Muscle layer of colon (tissue), 2 donors: ENCODE data around the gene MFNG.

ENCODE experiments used
- H3K27ac ChIP-seq: one replicate; pipeline ENCODE4 v1.7.0; 2013; ENCODE audit warnings: low read depth, mild to moderate bottlenecking, low read length, moderate library complexity
- H3K27me3 ChIP-seq, 2 donors: one replicate each; pipeline ENCODE4 v1.7.0; 2013; ENCODE audit warnings: low read length in 2 of 2, mild to moderate bottlenecking in 2 of 2; ENCODE audit not compliant: insufficient read depth in 2 of 2, control insufficient read depth in 1 of 2
- H3K36me3 ChIP-seq: one replicate; pipeline ENCODE4 v1.7.0; 2013; ENCODE audit warnings: mild to moderate bottlenecking, low read length; ENCODE audit not compliant: insufficient read depth
- H3K4me1 ChIP-seq: one replicate; pipeline ENCODE4 v1.7.0; 2013; ENCODE audit warnings: mild to moderate bottlenecking, low read length; ENCODE audit not compliant: insufficient read depth
- H3K4me3 ChIP-seq, 2 donors: one replicate each; pipeline ENCODE4 v1.7.0; 2013; ENCODE audit warnings: low read length in 2 of 2, low read depth in 1 of 2, mild to moderate bottlenecking in 1 of 2, moderate library complexity in 1 of 2
- H3K9ac ChIP-seq: one replicate; pipeline ENCODE4 v1.7.0; 2013; ENCODE audit warnings: low read length
- H3K9me3 ChIP-seq: one replicate; pipeline ENCODE4 v1.7.0; 2013; ENCODE audit warnings: mild to moderate bottlenecking, low read length
- donor health status: abdominal sarcoma.
- donor health status: Adenocarcinoma of cecum.

Gene MFNG

DNA sequence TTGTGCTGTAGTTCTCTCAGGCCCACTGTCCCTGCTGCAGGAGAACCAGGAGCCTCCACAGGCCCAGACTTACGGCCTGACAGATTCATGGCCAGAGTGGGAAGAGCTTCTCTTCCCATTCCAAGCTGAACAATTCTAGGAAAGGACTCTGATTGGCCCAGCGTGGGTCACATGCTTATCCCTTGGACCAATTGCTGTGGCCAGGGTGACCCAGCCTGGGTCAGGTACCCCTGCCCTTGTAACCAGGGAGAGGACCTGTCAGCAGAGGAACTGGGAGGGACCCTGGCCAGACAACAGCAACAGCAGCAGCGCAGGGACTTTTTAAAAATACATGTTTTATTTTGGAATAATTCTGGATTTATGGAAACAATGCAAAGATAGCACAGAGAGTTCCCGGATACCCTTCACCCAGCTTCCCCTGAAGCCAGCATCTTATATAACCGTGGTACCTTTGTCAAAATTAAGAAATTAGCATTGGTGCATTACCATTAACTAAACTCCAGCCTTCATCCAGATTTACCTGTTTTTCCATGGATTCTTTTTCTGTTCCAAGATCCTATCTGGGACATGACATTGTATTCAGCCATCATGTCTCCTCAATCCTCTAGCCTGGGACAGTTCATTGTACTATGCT lies 50.1 kb downstream of the MFNG start:
- H3K9me3 ChIP-seq: peaks cover 7% of the 10 kb centered on the region
- no peak overlapping the region for H3K27ac ChIP-seq
- H3K36me3 ChIP-seq: no peaks in the 10 kb centered on the region
- H3K4me3 ChIP-seq: no peak overlapping the region
- no peak overlapping the region for H3K9ac ChIP-seq
- peaks cover 26 to 42% of the 10 kb centered on the region in 2 donors for H3K27me3 ChIP-seq
- H3K4me1 ChIP-seq: no peaks in the 10 kb centered on the region

DNA sequence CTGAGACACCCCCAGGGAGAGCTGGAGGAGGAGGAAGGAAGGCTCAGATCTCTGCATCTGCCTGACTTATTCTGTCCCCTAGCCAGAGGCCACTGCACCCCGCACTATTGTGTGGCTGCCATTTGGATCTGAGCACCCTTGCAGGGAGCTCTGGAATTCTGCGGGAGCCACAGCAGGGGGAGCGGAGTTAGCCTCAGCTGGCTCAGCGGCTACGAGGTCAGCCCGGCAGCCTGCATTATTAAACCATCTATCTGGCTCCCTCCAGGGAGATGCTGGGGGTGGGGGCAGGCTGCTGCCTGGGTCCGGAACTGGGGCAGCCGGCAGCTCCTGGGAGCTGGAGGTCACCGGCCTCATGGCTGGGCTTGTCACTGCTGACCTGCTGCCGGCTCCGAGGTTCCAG lies 52.4 kb downstream of the MFNG start:
- Histone ChIP-seq H3K36me3 (no peaks in the 10 kb centered on the region), H3K27me3 (peaks cover 29 to 65% of the 10 kb centered on the region in 2 donors), H3K27ac (no peak overlapping the region), H3K4me3 (no peak overlapping the region), H3K9me3 (no peaks in the 10 kb centered on the region), H3K4me1 (no peaks in the 10 kb centered on the region), H3K9ac (no peak overlapping the region)

DNA sequence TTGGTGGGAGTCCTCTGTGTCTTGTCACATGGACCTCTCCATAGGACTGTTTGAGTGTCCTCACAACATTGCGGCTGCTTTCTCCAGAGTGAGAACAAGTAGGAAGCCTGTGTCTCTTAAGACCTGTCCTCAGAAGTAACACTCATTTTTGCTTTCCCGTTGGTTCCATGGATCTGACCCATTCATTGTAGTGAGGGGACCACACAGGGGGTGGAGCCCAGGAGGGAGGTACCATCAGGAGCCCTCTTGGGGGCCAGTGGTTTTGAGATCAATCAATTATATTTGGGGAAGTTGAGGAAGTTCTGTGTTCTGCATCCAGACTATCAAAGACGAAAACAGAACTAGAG lies 53.5 kb downstream of the MFNG start:
- no peak overlapping the region for H3K27ac ChIP-seq
- no peak overlapping the region for H3K4me3 ChIP-seq
- no peak overlapping the region for H3K9ac ChIP-seq
- H3K4me1 ChIP-seq: peaks cover 5% of the 10 kb centered on the region
- no peaks in the 10 kb centered on the region for H3K36me3 ChIP-seq
- H3K9me3 ChIP-seq: no peaks in the 10 kb centered on the region
- H3K27me3 ChIP-seq: peaks cover 39 to 76% of the 10 kb centered on the region in 2 donors

DNA sequence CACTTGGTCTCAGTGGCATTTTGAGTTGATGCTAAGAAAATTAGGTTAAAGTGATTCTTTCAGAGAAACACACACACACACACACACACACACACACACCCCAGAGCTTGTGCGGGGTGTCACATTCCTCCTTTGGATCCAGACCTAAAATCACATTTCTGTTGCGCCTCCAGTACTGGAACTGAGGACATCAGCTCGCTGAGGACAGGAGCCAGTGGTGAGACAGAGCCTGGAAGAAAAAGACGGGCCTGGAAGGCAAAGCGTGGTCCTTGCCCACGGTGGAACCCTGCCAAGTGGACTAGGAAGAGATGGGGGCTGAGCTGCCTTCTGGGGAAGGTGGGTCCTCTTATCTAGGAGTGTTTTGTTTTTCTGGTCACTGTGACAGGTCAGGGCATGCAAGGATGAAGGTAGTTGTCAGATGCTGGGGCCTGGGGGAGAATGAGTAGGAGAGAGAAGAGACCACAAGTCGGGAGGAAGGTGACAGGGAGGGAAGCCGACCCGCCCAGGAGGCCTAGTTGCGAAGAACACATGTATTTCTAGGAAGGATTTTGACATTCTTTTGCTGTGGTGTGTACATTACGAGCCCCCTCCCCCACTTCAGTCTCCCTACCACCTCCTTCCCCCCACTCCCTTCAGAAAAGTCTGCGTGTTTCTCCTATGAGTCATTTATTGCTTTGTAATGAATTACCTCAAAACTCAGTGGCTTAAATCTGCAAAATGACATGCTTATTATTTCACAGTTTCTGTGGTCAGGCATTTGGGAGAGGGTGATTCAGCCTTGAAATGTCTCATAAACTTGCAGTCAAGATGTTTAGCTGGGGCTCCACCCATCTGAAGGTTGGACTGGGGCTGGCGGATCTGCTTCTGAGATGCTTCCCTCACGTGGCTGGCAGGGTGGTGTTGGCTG lies 54.1 kb downstream of the MFNG start:
- H3K4me1 ChIP-seq: peaks cover 5% of the 10 kb centered on the region
- H3K4me3 ChIP-seq: no peak overlapping the region
- no peak overlapping the region for H3K9ac ChIP-seq
- peaks cover 39 to 79% of the 10 kb centered on the region in 2 donors for H3K27me3 ChIP-seq
- H3K36me3 ChIP-seq: no peaks in the 10 kb centered on the region
- no peak overlapping the region for H3K27ac ChIP-seq
- H3K9me3 ChIP-seq: no peaks in the 10 kb centered on the region

DNA sequence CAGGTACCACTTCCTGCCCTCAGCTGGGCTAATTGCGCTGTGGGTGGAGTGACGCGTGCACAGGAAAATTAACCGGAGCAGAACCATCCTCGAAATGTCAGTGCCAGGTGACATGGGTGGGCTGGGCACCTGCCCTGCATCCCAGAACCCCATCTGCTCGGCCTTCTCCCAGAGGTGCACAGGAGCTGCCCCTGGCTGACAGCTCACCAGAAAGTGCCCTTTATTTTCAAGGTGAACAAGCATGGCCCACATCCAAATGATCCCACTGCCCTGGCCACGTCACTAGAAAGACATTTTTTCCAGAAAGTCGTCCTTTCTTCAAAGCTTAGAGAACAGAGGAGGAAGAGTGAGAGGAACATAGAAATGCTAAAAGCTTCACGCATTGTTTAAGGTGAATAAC lies 54.8 kb downstream of the MFNG start:
- Histone ChIP-seq H3K27ac (no peak overlapping the region), H3K9ac (no peak overlapping the region), H3K9me3 (no peaks in the 10 kb centered on the region), H3K36me3 (no peaks in the 10 kb centered on the region), H3K4me3 (no peak overlapping the region), H3K4me1 (peaks cover 5% of the 10 kb centered on the region), H3K27me3 (peaks cover 39 to 86% of the 10 kb centered on the region in 2 donors)

DNA sequence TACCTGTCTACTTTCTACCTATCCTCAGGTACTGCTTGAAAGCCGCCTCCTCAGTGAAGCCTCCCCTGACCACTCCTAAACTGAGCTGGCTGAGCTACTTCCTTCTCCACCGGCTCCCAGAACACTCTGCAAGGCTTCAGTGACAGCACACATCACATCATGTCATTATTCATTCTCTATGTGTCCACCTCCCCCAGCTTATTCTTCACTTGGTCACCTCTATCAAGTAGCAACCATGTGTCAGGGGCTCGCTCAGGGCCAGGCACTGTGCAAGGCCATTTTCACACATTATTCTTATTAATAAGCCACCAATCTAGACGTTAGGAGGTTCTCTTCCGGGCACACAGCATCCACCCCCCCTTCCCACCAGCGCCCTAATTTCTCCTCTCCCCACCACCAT lies 55.2 kb downstream of the MFNG start:
- Histone ChIP-seq H3K9me3 (no peaks in the 10 kb centered on the region), H3K4me3 (no peak overlapping the region), H3K27me3 (peaks cover 39 to 91% of the 10 kb centered on the region in 2 donors), H3K27ac (no peak overlapping the region), H3K36me3 (no peaks in the 10 kb centered on the region), H3K4me1 (peaks cover 5% of the 10 kb centered on the region), H3K9ac (no peak overlapping the region)

DNA sequence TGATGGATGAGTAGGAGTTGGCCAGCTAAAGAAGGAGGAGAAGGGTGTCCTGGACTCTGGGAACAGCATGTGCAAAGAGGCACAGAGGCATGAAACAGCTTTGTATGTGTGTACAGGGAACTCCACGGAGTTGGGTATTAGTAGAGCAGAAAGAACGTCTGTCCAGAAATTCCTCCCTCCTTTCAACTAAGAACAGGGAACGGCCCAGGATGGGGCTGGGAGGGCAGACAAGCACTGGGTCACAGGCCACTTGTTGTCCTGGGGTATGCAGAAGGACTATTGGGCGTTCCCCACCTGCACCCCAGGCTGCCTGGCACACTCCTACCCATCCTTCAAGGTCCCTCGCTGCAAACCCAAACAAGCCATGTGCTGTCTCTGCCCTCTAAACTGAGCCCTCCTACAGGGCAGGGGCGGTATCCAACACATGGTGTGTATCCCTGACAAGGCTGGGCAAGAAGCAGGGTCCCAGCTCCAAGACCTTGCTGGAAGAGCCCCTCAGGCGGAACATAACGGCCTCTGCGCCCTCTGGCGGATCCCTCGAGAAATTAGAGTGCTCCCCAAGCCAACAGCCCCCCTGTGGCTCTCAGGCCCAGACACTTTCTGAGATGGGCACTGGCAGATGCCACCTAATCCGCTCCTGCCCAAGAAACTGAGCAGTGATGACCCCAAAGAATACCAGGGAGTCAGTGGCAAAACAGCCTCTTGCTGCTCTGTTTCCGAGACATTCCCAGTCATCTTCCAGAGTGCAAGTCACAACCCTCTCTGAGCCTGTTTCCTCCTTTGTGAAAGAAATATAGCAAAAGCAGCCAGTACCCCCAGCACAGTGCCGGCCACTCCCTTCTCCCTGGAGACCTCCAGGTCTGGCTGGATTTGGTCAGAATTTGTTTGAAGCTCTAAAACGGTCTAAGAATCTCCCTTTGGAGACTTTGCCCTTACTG lies 57.3 kb downstream of the MFNG start:
- Histone ChIP-seq H3K27ac (no peak overlapping the region), H3K9me3 (no peaks in the 10 kb centered on the region), H3K9ac (no peak overlapping the region), H3K4me1 (peaks cover 5% of the 10 kb centered on the region), H3K4me3 (no peak overlapping the region), H3K36me3 (no peaks in the 10 kb centered on the region), H3K27me3 (peaks cover 39 to 85% of the 10 kb centered on the region in 2 donors)

DNA sequence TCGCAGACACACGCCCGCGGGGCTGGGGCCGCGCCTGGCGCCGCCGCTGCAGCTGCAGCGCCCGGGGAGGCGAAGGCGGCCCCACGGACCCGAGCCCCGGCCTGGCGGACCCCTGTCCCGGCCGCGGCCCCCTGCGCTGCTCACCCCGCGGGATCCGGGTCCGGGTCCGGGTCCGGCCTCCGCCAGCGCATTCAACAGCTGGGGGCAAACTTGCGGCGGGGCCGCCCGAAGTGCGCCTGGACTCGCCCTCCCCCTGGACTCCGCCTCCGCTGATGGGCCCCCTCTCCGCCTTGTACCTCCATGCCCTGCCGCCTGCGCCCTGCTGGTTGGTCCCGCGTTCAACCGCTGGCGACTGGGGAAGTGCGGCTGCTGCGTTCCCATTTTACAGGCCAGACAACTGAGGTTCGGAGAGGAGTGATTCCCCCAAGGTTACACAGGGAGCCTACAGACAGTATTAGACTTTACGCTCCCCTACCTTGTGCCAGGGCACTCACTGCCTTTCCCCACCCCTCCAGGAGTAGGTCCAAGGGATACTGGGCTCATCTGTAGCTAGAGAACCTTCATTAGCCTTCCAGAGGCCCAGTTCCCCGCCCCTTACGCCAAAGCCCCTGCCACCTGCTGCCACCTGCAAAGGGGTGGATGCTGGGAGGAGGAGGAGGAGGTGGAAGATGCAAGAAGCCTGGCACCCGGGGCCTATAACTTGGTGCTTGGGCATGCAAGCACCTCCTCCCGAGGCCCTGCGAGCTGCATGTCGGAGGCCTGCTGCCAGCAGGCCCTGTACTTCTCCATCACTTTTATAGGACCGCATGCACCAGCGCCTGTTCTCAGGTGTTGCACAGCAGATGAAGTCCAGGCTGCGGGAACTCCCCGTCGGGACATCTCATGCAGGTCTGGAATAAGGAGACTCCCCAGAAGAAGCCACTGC lies 58.2 kb downstream of the MFNG start:
- Histone ChIP-seq H3K9me3 (no peaks in the 10 kb centered on the region), H3K27me3 (peaks cover 36 to 75% of the 10 kb centered on the region in 2 donors), H3K9ac (no peak overlapping the region), H3K4me1 (peaks cover 5% of the 10 kb centered on the region), H3K36me3 (no peaks in the 10 kb centered on the region), H3K27ac (no peak overlapping the region), H3K4me3 (no peak overlapping the region)

DNA sequence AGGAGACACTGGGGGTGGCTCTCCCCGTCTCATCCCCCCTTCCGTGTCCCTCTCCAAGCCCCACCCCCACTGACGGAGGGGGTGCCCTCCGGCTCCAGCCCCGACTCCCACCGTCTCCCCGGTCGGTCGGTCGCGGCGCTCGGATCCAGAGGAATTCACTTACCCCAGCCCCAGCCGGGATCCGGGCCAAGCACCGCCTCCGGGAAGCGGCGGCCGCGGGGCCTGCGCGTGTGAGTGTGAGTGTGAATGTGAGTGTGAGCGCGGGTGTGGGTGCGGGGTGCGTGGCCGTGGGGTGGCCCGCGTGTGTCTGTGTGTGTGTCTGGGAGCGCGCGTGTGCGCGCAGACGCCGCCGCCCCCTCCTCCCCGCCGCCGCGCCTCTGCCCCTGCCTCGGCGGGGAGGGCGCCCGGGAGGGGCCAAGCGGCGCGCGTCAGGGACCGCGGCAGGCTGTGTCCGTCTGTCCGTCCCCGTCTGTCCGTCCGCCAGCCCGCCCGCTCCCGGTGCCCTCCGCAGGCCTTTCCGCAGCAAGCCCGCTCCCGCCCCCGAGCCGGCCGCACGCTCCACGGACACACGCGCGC lies 59.0 kb downstream of the MFNG start, which contains the start of gene ELFN2:
TSS of gene ELFN2 (minus strand) at position 345 of the 576 bp plus-strand sequence. CDS start 51,945 bp downstream, outside the sequence.
- Histone ChIP-seq H3K27ac (no peak within 1 kb of the TSS), H3K27me3 (peaks cover 29 to 68% of the 10 kb centered on the region in 2 donors), H3K36me3 (no peaks in the 10 kb centered on the region), H3K9me3 (no peaks in the 10 kb centered on the region), H3K4me3 (peak within 1 kb of the TSS in 1 of 2 donors; percentile 27), H3K4me1 (peaks cover 5% of the 10 kb centered on the region), H3K9ac (no peak within 1 kb of the TSS)

DNA sequence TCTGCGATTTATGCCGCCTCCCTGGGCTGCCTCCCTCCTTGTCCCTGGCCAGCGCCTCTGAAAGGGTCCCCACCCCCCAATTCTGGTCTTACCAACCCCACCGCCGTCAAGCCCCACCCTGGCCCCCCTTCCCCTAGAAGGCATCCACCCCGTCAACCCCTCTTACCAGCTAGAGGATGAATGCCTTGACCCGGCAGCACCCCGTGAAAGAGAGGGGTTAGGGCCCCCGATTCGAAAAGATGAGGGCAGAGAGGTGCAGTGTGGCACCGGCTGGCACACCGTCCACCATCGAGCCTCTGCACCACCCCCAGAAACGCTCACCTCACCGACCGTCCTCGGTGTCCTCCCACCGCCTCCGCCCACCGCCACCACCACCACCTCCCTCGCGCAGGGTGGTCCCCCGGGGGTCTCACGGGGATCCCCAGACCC lies 59.5 kb downstream of the MFNG start:
- no peak overlapping the region for H3K9ac ChIP-seq
- peaks cover 24 to 63% of the 10 kb centered on the region in 2 donors for H3K27me3 ChIP-seq
- no peaks in the 10 kb centered on the region for H3K9me3 ChIP-seq
- H3K4me3 ChIP-seq: peak overlapping the region in 1 of 2 donors; percentile 27
- peaks cover 5% of the 10 kb centered on the region for H3K4me1 ChIP-seq
- H3K27ac ChIP-seq: no peak overlapping the region
- H3K36me3 ChIP-seq: no peaks in the 10 kb centered on the region
